ENCODE measurements around the gene VEGFD.

GRCh38 chrX:15373976-15374375 lies 10.2 kb downstream of the VEGFD start:
- TF ChIP-seq, protein P1, sequence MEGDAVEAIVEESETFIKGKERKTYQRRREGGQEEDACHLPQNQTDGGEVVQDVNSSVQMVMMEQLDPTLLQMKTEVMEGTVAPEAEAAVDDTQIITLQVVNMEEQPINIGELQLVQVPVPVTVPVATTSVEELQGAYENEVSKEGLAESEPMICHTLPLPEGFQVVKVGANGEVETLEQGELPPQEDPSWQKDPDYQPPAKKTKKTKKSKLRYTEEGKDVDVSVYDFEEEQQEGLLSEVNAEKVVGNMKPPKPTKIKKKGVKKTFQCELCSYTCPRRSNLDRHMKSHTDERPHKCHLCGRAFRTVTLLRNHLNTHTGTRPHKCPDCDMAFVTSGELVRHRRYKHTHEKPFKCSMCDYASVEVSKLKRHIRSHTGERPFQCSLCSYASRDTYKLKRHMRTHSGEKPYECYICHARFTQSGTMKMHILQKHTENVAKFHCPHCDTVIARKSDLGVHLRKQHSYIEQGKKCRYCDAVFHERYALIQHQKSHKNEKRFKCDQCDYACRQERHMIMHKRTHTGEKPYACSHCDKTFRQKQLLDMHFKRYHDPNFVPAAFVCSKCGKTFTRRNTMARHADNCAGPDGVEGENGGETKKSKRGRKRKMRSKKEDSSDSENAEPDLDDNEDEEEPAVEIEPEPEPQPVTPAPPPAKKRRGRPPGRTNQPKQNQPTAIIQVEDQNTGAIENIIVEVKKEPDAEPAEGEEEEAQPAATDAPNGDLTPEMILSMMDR (IDR thresholded peaks at IDR 0.05) = no peak
- no peak for TF ChIP-seq POLR2AphosphoS5 (IDR thresholded peaks at IDR 0.05)

All from prostate gland (tissue), 2 donors.